Naive thymus-derived CD4-positive, alpha-beta T cell (primary cell): ENCODE results near the gene DHFR2. TPM values are rescaled to one million over a fixed set of nuclear protein-coding genes. Genes with fewer than 3 reads are reported as not detected.
A peak's percentile ranks its signal among the peaks of the same experiment; 100 is the strongest.

ENCODE experiments used
- ATAC-seq: fragments of 150-1000 bp; cut with Tn5 transposase; 2 replicates; pipeline ENCODE4 v1.10.0; 2021; ENCODE audit warnings: mild to moderate bottlenecking, moderate library complexity
- CTCF ChIA-PET: fragments of 350-600 bp; sonication (Branson Sonifier 250); formaldehyde crosslinking; loops from one replicate; lab custom pipeline; 2021; ENCODE audit warnings: antibody characterized with exemption; lab: Charles Lee
- POLR2A ChIA-PET: fragments of 350-600 bp; sonication (Branson Sonifier 250); formaldehyde crosslinking; loops from one replicate; lab custom pipeline; 2021; ENCODE audit warnings: antibody characterized with exemption, inconsistent platforms; lab: Charles Lee
- DNase-seq, 9 donors: peaks; one replicate each; pipeline versions ENCODE4 v3.0.0 to v3.0.0-alpha.2; 2020 to 2022; ENCODE audit warnings: mixed read lengths in 1 of 9
- H3K27ac ChIP-seq: one replicate; pipeline ENCODE4 v1.7.0; 2013; ENCODE audit warnings: mild to moderate bottlenecking, low read depth, low read length, moderate library complexity
- H3K27me3 ChIP-seq, 2 donors: one replicate each; pipeline ENCODE4 v1.7.0; 2013; ENCODE audit warnings: low read length in 2 of 2, mild to moderate bottlenecking in 2 of 2, moderate library complexity in 2 of 2; ENCODE audit not compliant: control insufficient read depth in 2 of 2, insufficient read depth in 2 of 2
- H3K36me3 ChIP-seq, 3 experiments: 1 replicate in 2 of 3; 2 replicates in 1 of 3; pipeline ENCODE4 v1.7.0; 2013; ENCODE audit warnings: low read length in 3 of 3, mild to moderate bottlenecking in 3 of 3, moderate library complexity in 1 of 3; ENCODE audit not compliant: insufficient read depth in 3 of 3, control insufficient read depth in 2 of 3
- H3K4me1 ChIP-seq, 2 donors: one replicate each; pipeline ENCODE4 v1.7.0; 2013; ENCODE audit warnings: low read length in 2 of 2, mild to moderate bottlenecking in 2 of 2, moderate library complexity in 1 of 2; ENCODE audit not compliant: control insufficient read depth in 2 of 2, insufficient read depth in 2 of 2
- H3K4me3 ChIP-seq: 2 replicates; pipeline ENCODE4 v1.7.0; 2013; ENCODE audit warnings: mild to moderate bottlenecking, low read length
- H3K9me3 ChIP-seq, 3 experiments: 1 replicate in 2 of 3; 2 replicates in 1 of 3; pipeline ENCODE4 v1.7.0; 2013; ENCODE audit warnings: low read length in 3 of 3; ENCODE audit not compliant: control insufficient read depth in 2 of 3
- H3K27ac Mint-ChIP-seq, 9 donors: one replicate each; pipeline ENCODE4 v1.8.0; 2020 to 2022; ENCODE audit warnings: mixed read lengths in 9 of 9, mild to moderate bottlenecking in 8 of 9, moderate library complexity in 5 of 9, inconsistent platforms in 2 of 9
- H3K27me3 Mint-ChIP-seq, 5 donors: one replicate each; pipeline ENCODE4 v1.8.0; 2021 to 2022; ENCODE audit warnings: mixed read lengths in 5 of 5, mild to moderate bottlenecking in 1 of 5
- H3K36me3 Mint-ChIP-seq, 5 donors: one replicate each; pipeline ENCODE4 v1.8.0; 2020 to 2022; ENCODE audit warnings: mixed read lengths in 5 of 5, mild to moderate bottlenecking in 3 of 5, inconsistent platforms in 1 of 5
- H3K4me1 Mint-ChIP-seq, 7 donors: one replicate each; pipeline ENCODE4 v1.8.0; 2020 to 2022; ENCODE audit warnings: mixed read lengths in 7 of 7, mild to moderate bottlenecking in 3 of 7, inconsistent platforms in 1 of 7
- H3K4me3 Mint-ChIP-seq, 10 donors: one replicate each; pipeline ENCODE4 v1.8.0; 2020 to 2022; ENCODE audit warnings: mild to moderate bottlenecking in 10 of 10, mixed read lengths in 10 of 10, moderate library complexity in 6 of 10, inconsistent platforms in 2 of 10
- H3K9me3 Mint-ChIP-seq, 11 donors: one replicate each; pipeline ENCODE4 v1.8.0; 2020 to 2022; ENCODE audit warnings: mixed read lengths in 11 of 11, mild to moderate bottlenecking in 4 of 11, inconsistent platforms in 1 of 11, moderate library complexity in 1 of 11
- intact Hi-C, 2 donors: fragments of 100-400 bp; cut with micrococcal nuclease; formaldehyde crosslinking; loops; one replicate each; pipeline ENCODE4 v1.15.1; 2023
- polyA plus RNA-seq, 2 donors: library from polyadenylated mRNA; unstranded; fragments of 300-500 nt; fragmentation: Illumina TruSeq; gene quantifications; one replicate each; pipeline ENCODE4 v1.2.3, GENCODE V29; 2021
- total RNA-seq, 6 experiments: library from RNA in 5 of 6; stranded (reverse) in 5 of 6; gene quantifications; 1 replicate in 5 of 6; 2 replicates in 1 of 6; pipeline ENCODE4 v1.2.3 and lab custom pipeline; 2021 to 2026

Gene DHFR2
- total and polyA plus RNA-seq, 7 experiments from 2014 or later: 1.5 to 17.9 (median 5.2) TPM

DNA sequence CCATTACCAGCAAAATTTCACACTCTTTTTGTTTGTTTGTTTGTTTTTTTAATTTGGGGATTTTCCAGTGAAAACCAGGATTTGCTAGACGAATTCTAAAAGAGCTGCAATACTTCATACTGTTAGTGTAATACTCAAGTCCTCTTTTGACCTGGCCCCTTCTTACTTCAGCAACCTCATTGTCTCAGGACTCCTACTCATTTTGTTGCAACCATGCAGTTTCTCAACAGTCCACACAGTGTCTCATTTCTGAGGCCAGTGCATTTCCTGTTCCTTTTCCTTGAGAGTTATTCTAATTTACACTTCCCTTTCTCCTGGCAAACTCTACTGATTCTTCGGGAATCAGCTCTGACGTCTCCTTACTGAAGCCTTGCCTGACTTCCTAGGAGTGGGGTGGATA lies 35.7 kb upstream of the DHFR2 start:
- Mint-ChIP-seq H3K36me3 (peaks cover 16 to 51% (median 32%) of the 10 kb centered on the region in 5 donors), H3K4me3 (no peak overlapping the region), H3K4me1 (peaks cover 0 to 7% (median 0%) of the 10 kb centered on the region in 7 donors), H3K9me3 (no peaks in the 10 kb centered on the region), H3K27ac (peak overlapping the region in 1 of 9 donors; percentile 15), H3K27me3 (no peaks in the 10 kb centered on the region)
- Histone ChIP-seq H3K4me3 (no peak overlapping the region), H3K27me3 (no peaks in the 10 kb centered on the region), H3K4me1 (no peaks in the 10 kb centered on the region), H3K36me3 (peaks cover 15 to 49% (median 17%) of the 10 kb centered on the region in 3 experiments), H3K27ac (no peak overlapping the region), H3K9me3 (no peaks in the 10 kb centered on the region)
- intact Hi-C loops: no loop called here
- ChIA-PET POLR2A (no interaction called here), CTCF (no interaction called here)
- peak; percentile 67 for ATAC-seq
- DNase-seq: no peak

- Mint-ChIP-seq H3K9me3 (peaks cover 0 to 2% (median 0%) of the 10 kb centered on the region in 11 donors), H3K4me1 (peaks cover 0 to 10% (median 2%) of the 10 kb centered on the region in 7 donors), H3K27me3 (no peaks in the 10 kb centered on the region), H3K4me3 (no peak overlapping the region), H3K27ac (no peak overlapping the region), H3K36me3 (peaks cover 16 to 70% (median 36%) of the 10 kb centered on the region in 5 donors)
- Histone ChIP-seq H3K4me1 (no peaks in the 10 kb centered on the region), H3K27me3 (no peaks in the 10 kb centered on the region), H3K9me3 (no peaks in the 10 kb centered on the region), H3K4me3 (no peak overlapping the region), H3K36me3 (peaks cover 13 to 52% (median 15%) of the 10 kb centered on the region in 3 experiments), H3K27ac (no peak overlapping the region)
- POLR2A ChIA-PET: no interaction called here
- DNase-seq (no peak), ATAC-seq (no peak)
- intact Hi-C loops: no loop called here
- CTCF ChIA-PET: interaction anchor here (0.8 kb wide), 1 partner anchor 74 kb away, joined by 3 read pairs; no protein-coding TSS in a partner anchor
Measured at GRCh38 chr3:94095111-94095510, 32.4 kb upstream of the DHFR2 start.

GRCh38 chr3:94093151-94093550 lies 30.4 kb upstream of the DHFR2 start:
- Histone ChIP-seq H3K4me3 (no peak overlapping the region), H3K9me3 (no peaks in the 10 kb centered on the region), H3K27ac (no peak overlapping the region), H3K36me3 (peaks cover 7 to 38% (median 8%) of the 10 kb centered on the region in 3 experiments), H3K4me1 (no peaks in the 10 kb centered on the region), H3K27me3 (no peaks in the 10 kb centered on the region)
- Mint-ChIP-seq H3K4me3 (no peak overlapping the region), H3K36me3 (peaks cover 15 to 69% (median 37%) of the 10 kb centered on the region in 5 donors), H3K9me3 (peaks cover 0 to 2% (median 0%) of the 10 kb centered on the region in 11 donors), H3K27ac (peak overlapping the region in 2 of 9 donors; percentile 0 to 10), H3K27me3 (no peaks in the 10 kb centered on the region), H3K4me1 (peaks cover 0 to 11% (median 5%) of the 10 kb centered on the region in 7 donors)
- POLR2A ChIA-PET: no interaction called here
- ATAC-seq: no peak
- DNase-seq: no peak
- intact Hi-C loops: no loop called here
- CTCF ChIA-PET: no interaction called here

- intact Hi-C loops: no loop called here
- Mint-ChIP-seq H3K27me3 (no peaks in the 10 kb centered on the region), H3K9me3 (peaks cover 0 to 2% (median 0%) of the 10 kb centered on the region in 11 donors), H3K4me3 (no peak overlapping the region), H3K36me3 (peaks cover 12 to 66% (median 32%) of the 10 kb centered on the region in 5 donors), H3K4me1 (peaks cover 0 to 10% (median 5%) of the 10 kb centered on the region in 7 donors), H3K27ac (no peak overlapping the region)
- Histone ChIP-seq H3K27ac (no peak overlapping the region), H3K36me3 (peaks cover 0 to 36% (median 7%) of the 10 kb centered on the region in 3 experiments), H3K4me3 (no peak overlapping the region), H3K27me3 (no peaks in the 10 kb centered on the region), H3K4me1 (no peaks in the 10 kb centered on the region), H3K9me3 (no peaks in the 10 kb centered on the region)
- CTCF ChIA-PET: no interaction called here
- ATAC-seq (peak; percentile 20), DNase-seq (no peak)
- POLR2A ChIA-PET: no interaction called here
Measured at GRCh38 chr3:94092086-94092485, 29.4 kb upstream of the DHFR2 start.

DNA sequence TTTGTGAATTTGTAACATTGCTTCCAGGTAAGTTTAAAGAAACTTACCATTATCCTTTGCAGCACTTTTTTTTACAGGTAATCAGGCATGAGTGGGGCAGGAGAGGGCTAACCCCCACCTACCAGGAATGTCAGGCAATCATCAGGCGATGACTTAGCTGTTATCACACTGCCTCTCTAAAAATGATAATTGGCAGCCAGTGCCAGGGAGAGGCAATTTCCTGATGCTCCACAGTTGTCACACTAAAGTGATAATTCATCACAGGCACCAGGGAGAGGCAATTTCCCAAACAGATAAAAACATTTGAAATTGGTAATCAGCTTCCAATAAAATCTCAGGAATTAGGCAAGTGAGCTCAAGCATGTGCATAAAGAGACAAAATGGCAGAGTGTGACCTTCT lies 26.4 kb upstream of the DHFR2 start:
- H3K36me3 Mint-ChIP-seq: peaks cover 14 to 50% (median 33%) of the 10 kb centered on the region in 5 donors
- H3K27me3 Mint-ChIP-seq: no peaks in the 10 kb centered on the region
- CTCF ChIA-PET: interaction anchor here (0.6 kb wide), 1 partner anchor 26 kb away, joined by 5 read pairs; no protein-coding TSS in a partner anchor
- Histone ChIP-seq H3K9me3 (no peaks in the 10 kb centered on the region), H3K4me1 (no peaks in the 10 kb centered on the region), H3K27ac (no peak overlapping the region), H3K27me3 (no peaks in the 10 kb centered on the region), H3K36me3 (peaks cover 0 to 32% (median 4%) of the 10 kb centered on the region in 3 experiments), H3K4me3 (no peak overlapping the region)
- H3K9me3 Mint-ChIP-seq: peaks cover 0 to 2% (median 0%) of the 10 kb centered on the region in 11 donors
- ATAC-seq (no peak), DNase-seq (no peak)
- peaks cover 1 to 10% (median 6%) of the 10 kb centered on the region in 7 donors for H3K4me1 Mint-ChIP-seq
- intact Hi-C loops: no loop called here
- POLR2A ChIA-PET: no interaction called here
- H3K27ac Mint-ChIP-seq: no peak overlapping the region
- H3K4me3 Mint-ChIP-seq: no peak overlapping the region

DNA sequence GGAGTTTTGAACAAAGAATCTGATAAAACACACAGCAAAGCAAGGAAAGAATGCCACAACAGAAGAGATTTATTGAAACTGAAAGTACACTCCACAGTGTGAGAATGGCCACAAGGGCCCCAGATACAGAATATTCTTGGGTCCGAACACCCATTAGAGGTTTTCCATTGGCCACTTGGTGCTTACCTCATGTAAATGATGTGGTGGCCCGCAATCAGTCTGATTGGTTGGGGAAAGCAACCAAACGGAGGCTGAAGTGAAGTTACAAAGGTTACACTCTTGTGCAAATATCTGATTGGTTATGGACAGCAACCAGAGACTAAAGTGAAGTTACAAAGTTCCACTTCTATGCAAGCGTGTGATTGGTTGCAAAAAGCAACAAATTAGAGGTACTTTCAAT lies 20.5 kb upstream of the DHFR2 start:
- Histone ChIP-seq H3K27ac (no peak overlapping the region), H3K36me3 (peaks cover 0 to 30% (median 0%) of the 10 kb centered on the region in 3 experiments), H3K9me3 (no peaks in the 10 kb centered on the region), H3K27me3 (no peaks in the 10 kb centered on the region), H3K4me1 (peaks cover 3 to 10% of the 10 kb centered on the region in 2 donors), H3K4me3 (no peak overlapping the region)
- intact Hi-C loops: no loop called here
- Mint-ChIP-seq H3K9me3 (peaks cover 0 to 4% (median 0%) of the 10 kb centered on the region in 11 donors), H3K27ac (peak overlapping the region in 4 of 9 donors; percentile 7 to 69 (median 37)), H3K36me3 (peaks cover 15 to 45% (median 25%) of the 10 kb centered on the region in 5 donors), H3K27me3 (no peaks in the 10 kb centered on the region), H3K4me1 (peaks cover 27 to 52% (median 45%) of the 10 kb centered on the region in 7 donors), H3K4me3 (peak overlapping the region in 1 of 10 donors; percentile 27)
- POLR2A ChIA-PET: no interaction called here
- DNase-seq: no peak
- CTCF ChIA-PET: no interaction called here
- no peak for ATAC-seq
